HG02610 (cell line): ENCODE results near the gene MCTP1.

Experiments
- ATAC-seq: cut with Tn5 transposase; IDR thresholded peaks from one replicate; pipeline ENCODE4 v1.9.1; 2021; ENCODE audit warnings: mild to moderate bottlenecking, moderate library complexity; ENCODE audit not compliant: unreplicated experiment

The MCTP1 gene

DNA sequence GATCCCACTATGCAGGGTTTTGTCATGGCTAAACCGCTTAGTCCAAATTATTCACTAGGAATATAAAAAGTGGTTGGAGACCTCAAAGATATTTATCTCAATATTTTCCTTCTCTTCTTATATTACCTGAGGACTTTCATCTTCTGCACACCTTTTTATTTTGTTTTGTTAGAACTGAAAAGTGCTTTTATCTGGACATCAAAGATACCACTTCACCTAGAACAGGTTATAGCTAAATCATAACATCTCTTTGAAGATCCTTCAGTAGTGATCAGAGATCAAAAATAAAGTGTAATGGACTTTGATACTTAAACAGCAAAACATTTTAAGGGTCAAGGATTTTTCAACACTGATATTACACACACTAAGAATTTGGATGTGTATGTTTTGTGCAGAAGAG, 160.2 kb downstream of the MCTP1 start:
- no peak for ATAC-seq

- no peak for ATAC-seq
These were observed 160.8 kb downstream of the MCTP1 start for GRCh38 chr5:95124101-95124500.

GRCh38 chr5:95114902-95115301, 170.0 kb downstream of the MCTP1 start:
- ATAC-seq, result no peak

DNA sequence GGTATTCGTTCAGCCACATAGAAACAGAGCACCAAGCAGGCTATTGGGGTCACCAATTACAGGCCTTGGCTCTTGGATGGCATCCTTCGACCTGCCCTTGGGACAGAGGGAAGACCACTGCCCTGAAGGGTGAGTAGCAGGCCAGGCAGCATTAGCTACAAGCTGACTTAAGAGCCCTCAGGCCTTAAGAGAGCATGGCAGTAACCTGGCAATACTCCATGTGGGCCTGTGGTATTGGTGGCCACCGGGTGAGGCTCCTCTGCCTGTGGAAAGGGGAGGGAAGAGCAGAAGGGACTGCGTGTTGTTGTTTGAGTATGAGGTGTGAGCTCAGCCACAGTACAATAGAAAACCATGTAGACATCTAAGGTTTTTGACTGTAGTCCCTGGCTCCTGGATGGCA, 170.6 kb downstream of the MCTP1 start:
- ATAC-seq, result no peak

DNA sequence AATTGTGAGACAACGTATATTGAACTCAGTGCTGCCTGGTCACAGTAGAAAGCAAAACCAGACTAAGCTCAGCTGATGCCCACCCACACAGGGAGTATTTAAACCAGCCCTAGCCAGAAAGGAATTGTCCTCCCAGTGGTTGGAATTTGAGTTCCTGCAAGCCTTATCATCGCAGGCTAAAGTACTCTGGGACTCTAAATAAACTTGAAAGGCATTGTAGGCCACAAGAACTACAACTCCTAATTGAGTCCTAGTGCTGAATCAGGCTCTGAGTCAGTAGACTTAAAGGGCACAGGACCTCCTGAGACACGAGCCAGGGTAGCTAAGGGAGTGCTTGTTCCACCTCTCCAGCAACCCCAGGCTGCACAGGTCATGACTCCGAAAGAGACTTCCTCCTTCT, 171.4 kb downstream of the MCTP1 start:
- ATAC-seq, result no peak

DNA sequence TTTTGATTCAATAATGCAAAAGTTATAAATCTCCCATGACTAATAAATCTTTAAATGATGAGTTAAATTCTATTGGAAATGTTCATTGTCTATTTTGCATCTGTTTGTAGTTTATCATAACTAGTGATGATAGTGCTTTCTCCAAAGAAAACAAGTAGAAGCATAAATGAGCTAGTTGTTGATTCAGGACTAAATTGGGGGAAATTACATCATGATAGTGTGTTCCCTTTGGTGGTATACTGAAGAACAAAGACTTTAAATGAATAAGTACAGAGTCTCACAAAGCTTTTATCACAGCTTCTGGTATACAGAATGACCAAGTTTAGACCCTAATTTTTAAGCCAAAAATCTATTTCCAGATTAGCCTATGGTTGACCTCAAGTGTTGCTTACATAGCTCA, 173.8 kb downstream of the MCTP1 start:
- ATAC-seq, result no peak

DNA sequence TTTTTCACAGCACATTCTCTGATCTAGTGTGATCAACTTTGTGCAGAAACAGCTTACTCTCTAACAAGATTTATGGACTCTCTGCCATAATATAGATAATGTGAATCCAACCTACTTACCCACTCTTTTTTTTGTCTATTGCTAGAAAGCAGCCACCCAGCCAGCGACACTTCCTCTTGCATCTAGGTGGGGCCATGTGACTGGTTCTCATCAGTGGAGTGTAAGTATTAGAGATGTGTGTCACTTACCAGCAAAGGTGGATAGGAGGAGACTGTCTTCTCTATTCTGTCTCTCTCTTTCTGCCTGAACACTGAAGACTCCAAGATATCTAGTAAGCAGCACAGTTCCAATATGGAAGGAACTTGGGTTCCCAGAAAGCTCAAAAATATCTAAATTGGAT, 174.8 kb downstream of the MCTP1 start:
- ATAC-seq, result no peak

DNA sequence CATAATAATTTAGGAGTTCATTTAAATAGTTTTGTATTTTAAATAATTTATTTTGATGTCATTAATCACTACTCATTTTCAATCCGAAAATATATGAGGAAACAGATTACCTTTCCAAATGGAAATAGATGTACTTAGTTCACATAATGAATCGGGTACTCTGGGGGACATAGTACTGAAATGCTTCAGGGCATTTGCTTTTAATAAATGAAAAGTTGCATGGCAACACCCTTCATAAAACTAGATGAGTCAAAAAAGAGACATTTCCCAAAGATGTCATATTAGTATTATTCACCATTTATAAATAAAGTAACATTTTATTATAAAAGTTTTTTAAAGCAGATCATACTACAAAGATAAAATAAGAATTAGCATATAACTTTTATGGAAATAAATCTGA, 177.8 kb downstream of the MCTP1 start:
- no peak for ATAC-seq

- ATAC-seq, result no peak
These were observed 179.3 kb downstream of the MCTP1 start for GRCh38 chr5:95105638-95106037.

DNA sequence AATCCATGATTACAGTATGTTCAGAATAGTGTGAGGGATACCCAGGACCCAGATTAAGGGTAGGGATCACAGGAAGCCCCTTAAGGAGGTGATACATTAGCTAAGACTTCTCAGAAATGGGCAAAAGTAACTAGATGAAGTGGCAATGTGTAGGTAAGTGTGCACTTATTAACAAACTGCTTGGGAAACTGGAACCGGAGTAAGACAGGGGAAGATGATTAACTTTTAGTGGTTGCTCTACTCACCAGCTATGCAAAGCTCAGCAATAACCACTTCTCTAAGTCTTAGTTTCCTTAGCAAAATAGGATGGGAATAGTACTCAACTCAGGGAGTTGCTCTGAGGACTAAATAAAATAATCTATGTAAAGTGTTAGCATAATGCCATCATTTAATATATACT, 182.2 kb downstream of the MCTP1 start:
- ATAC-seq, result peak; percentile 88

- peak; percentile 30 for ATAC-seq
These were observed 182.8 kb downstream of the MCTP1 start for GRCh38 chr5:95102080-95102479.

DNA sequence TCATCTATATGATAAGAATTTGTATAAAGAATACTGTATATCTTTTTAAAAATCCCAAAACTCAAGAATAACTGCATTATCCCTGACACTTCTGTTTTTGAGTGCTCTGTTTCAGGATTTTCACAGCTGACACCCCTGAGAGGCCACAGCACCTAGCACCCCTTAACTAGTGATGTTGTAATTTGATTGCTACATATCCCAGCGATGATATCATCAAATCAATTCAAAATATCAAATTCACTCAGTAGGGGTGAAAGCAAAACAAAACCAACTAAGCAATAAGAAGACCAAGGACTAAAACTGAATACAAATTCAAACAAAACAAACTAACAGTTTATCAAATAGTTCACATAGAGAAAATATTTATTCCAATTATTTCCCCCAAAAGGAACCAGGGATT, 184.3 kb downstream of the MCTP1 start:
- ATAC-seq, result no peak

- no peak for ATAC-seq
These were observed 186.9 kb downstream of the MCTP1 start for GRCh38 chr5:95098012-95098411.

- ATAC-seq, result no peak
These were observed 191.7 kb downstream of the MCTP1 start for GRCh38 chr5:95093211-95093610.

GRCh38 chr5:95090774-95091173, 194.1 kb downstream of the MCTP1 start:
- no peak for ATAC-seq

- peak; percentile 89 for ATAC-seq
These were observed 197.0 kb downstream of the MCTP1 start for GRCh38 chr5:95087816-95088317.

DNA sequence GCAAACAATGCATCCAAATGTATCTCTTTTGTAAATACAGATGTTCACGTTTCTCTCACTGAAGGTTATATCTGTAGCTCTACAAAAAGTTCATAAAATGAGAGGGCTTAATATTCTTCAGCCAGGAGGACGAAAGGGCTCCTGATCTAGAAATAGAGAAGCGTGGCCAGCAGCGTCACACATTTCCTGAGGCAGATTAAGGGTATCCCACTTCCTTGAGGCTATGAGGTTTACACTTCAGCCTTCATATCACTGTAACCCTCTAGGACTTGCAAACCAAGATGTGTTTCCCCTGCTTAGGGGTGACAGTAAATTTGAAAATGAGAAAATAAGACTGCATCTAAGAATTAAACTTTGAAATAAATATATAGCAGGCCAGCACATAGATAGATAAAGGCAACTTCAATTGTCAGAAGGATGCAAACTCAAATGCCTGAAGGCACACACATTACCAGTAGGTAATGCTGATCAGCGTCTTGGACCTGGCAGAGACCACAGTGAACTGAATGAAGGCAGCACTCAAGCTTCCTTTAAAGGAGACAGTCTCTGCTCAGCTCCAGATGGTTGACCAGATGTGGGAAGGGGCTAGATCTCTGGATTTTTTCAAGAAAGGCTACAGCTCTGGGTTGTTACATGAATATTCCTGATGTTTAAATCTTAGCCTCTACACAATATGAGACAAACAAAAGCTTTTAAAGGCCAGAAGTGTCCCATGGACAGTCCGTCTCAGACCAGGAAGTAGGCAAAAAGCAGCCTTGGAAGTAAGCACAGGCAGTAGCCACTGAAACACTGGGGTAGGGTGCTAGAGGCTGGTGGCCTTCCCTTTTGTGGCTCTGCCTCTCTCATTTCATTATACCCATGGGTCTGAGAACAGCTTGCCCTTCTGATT, 197.7 kb downstream of the MCTP1 start:
- ATAC-seq, result peak; percentile 39

DNA sequence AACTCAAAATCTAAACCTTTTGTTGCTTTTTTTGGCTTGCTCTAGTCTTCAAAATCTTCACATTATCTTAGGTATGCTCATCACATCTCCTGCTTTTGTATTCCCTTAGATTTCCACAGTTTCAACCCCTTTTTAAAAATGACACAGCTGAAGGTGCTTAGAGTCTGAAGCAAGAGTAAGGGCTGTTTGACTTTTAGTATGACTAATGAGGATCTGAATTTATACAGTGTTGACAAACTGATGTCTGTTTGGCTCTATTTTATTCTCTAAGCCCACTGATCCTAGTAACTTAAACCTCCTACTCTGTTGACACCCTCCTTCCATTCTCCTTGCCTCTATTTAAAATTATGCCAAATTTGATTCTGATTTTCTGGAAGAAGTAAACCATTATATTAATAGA, 200.1 kb downstream of the MCTP1 start:
- ATAC-seq, result no peak

- no peak for ATAC-seq
These were observed 201.3 kb downstream of the MCTP1 start for GRCh38 chr5:95083606-95084005.

- peak; percentile 4 for ATAC-seq
These were observed 202.9 kb downstream of the MCTP1 start for GRCh38 chr5:95081982-95082381.

GRCh38 chr5:95081500-95081960, 203.4 kb downstream of the MCTP1 start:
- peak; percentile 92 for ATAC-seq

DNA sequence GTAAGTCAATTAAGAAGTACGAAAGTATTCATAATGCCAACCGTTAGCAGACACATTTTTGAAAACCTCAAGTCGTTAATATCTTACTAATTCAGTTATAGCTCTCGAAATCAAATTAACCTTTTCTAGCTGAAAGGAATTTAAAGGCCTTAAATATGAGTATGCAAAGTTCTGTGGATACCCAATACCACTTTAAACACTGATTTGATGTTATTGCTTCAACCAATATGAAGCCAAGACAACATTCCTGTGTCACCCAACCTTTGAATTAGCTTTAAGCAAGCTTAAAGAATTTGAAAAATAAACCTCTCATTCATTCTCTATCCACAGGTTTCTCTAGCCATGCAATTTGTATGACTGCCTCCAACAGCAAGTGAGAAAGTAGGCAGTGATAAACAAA, 204.5 kb downstream of the MCTP1 start:
- no peak for ATAC-seq

- no peak for ATAC-seq
These were observed 204.9 kb downstream of the MCTP1 start for GRCh38 chr5:95080030-95080429.
